Stomach (tissue), 9 donors: Measurements from ENCODE around the gene PLXNA2. TPM values are rescaled to one million over a fixed set of nuclear protein-coding genes. Genes with fewer than 3 reads are reported as not detected.
A peak's percentile ranks its signal among the peaks of the same experiment; 100 is the strongest.

ENCODE experiments used
- DNase-seq, 2 donors: peaks; one replicate each; pipeline versions ENCODE4 v3.0.0 to v3.0.0-alpha.2; 2013 to 2019
- H3K27ac ChIP-seq, 5 donors: fragments of 200-600 bp in 4 of 5; sonication (generic) in 4 of 5; one replicate each; pipeline ENCODE4 v1.5.1; 2013 to 2019; ENCODE audit warnings: mild to moderate bottlenecking in 1 of 5, moderate library complexity in 1 of 5
- H3K27me3 ChIP-seq, 3 donors: fragments of 200-600 bp; sonication (generic); one replicate each; pipeline ENCODE4 v1.5.1; 2017 to 2019; ENCODE audit warnings: mixed run types in 1 of 3
- H3K36me3 ChIP-seq, 4 donors: fragments of 200-600 bp; sonication (generic); 1 replicate in 3 of 4; 2 replicates in 1 of 4; pipeline ENCODE4 v1.5.1; 2016 to 2019
- H3K4me1 ChIP-seq, 4 donors: fragments of 200-600 bp; sonication (generic); one replicate each; pipeline ENCODE4 v1.5.1; 2016 to 2019
- H3K4me3 ChIP-seq, 4 donors: fragments of 200-600 bp; sonication (generic) in 3 of 4; one replicate each; pipeline ENCODE4 v1.5.1; 2016 to 2019; ENCODE audit warnings: mild to moderate bottlenecking in 1 of 4
- H3K9me3 ChIP-seq, 4 donors: fragments of 200-600 bp; sonication (generic); one replicate each; pipeline ENCODE4 v1.5.1; 2016 to 2019
- CTCF ChIP-seq, 7 experiments: fragments of 450-650 bp in 4 of 7; fragments of 200-600 bp in 3 of 7; sonication (generic) in 3 of 7; IDR thresholded peaks; one replicate each; pipeline ENCODE4 v1.5.1; 2016 to 2019; ENCODE audit warnings: antibody characterized with exemption in 7 of 7, control low read depth in 2 of 7, mild to moderate bottlenecking in 1 of 7
- EP300 ChIP-seq: sonication (generic); formaldehyde crosslinking; IDR thresholded peaks from one replicate; pipeline ENCODE4 v1.6.1; 2017; ENCODE audit warnings: antibody characterized with exemption
- POLR2A ChIP-seq, 4 donors: fragments of 450-650 bp; IDR thresholded peaks; one replicate each; pipeline ENCODE4 v1.6.1; 2016; ENCODE audit warnings: antibody characterized with exemption in 4 of 4, control low read depth in 2 of 4, mild to moderate bottlenecking in 1 of 4, moderate library complexity in 1 of 4
- POLR2AphosphoS5 ChIP-seq, 3 donors: sonication (generic); formaldehyde crosslinking; IDR thresholded peaks; one replicate each; pipeline ENCODE4 v1.6.1; 2016; ENCODE audit warnings: antibody characterized with exemption in 3 of 3
- WGBS, 5 donors: extraction: QIAGEN DNeasy Blood & Tissue Kit in 3 of 5; methylation state at CpG; one replicate each; pipeline versions ENCODE4 v1.1.5 to v1.1.7; 2013 to 2018; 5-methylcytosine and 5-hydroxymethylcytosine counted together
- intact Hi-C: fragments of 100-400 bp; cut with DNase I; formaldehyde crosslinking; loops from one replicate; pipeline ENCODE4 v1.15.1; 2023; ENCODE audit warnings: low total_unique reads
- polyA plus RNA-seq, 3 donors: library from polyadenylated mRNA; stranded (reverse); fragments of 200-250 nt; gene quantifications; one replicate each; pipeline ENCODE4 v1.2.3, GENCODE V29; 2013
- total RNA-seq, 5 donors: library from RNA; depleted of rRNA; stranded (reverse); fragments of >200 nt; gene quantifications; one replicate each; pipeline versions ENCODE4 v1.1.0 to v1.2.3, GENCODE V29; 2014 to 2016
- donor health status: healthy with polysubstance abuse.
- donor health status: Bipolar disorder and iron deficiency.
- donor health status: healthy.

PLXNA2 gene
- total and polyA plus RNA-seq, 8 donors, result 2.7 to 185 (median 28.7) TPM

GRCh38 chr1:208203848-208204609 lies 40.2 kb downstream of the PLXNA2 start:
- H3K4me3 ChIP-seq, result no peak overlapping the region
- TF ChIP-seq POLR2A (IDR thresholded peaks at IDR 0.05) (no peak), EP300 (no peak), POLR2AphosphoS5 (IDR thresholded peaks at IDR 0.05) (no peak), CTCF (IDR thresholded peaks at IDR 0.05) (no peak)
- WGBS, 5 donors, result 41 to 57% (median 49%) methylated on average over 7 of the region's 7 CpGs
- DNase-seq, result no peak
- peak overlapping the region; percentile 43 to 89 (median 83) for H3K27ac ChIP-seq
- no peaks in the 10 kb centered on the region for H3K9me3 ChIP-seq
- peaks cover 58 to 86% (median 80%) of the 10 kb centered on the region in 4 donors for H3K4me1 ChIP-seq
- peaks cover 0 to 22% (median 6%) of the 10 kb centered on the region in 4 donors for H3K36me3 ChIP-seq
- intact Hi-C loops, result no loop called here
- H3K27me3 ChIP-seq, result no peaks in the 10 kb centered on the region

- peak; percentile 81 to 84 for DNase-seq
- intact Hi-C loops, result no loop called here
- WGBS, 5 donors, result 23 to 34% (median 28%) methylated on average over 13 of the region's 13 CpGs
- TF ChIP-seq CTCF (IDR thresholded peaks at IDR 0.05) (no peak), POLR2AphosphoS5 (IDR thresholded peaks at IDR 0.05) (peak in 2 of 3 donors; percentile 59 to 85)
- peaks cover 0 to 15% (median 2%) of the 10 kb centered on the region in 4 donors for H3K36me3 ChIP-seq
- H3K4me3 ChIP-seq, result peak overlapping the region in 1 of 4 donors; percentile 2
- peak overlapping the region; percentile 80 to 89 (median 83) for H3K27ac ChIP-seq
- H3K9me3 ChIP-seq, result no peaks in the 10 kb centered on the region
- H3K27me3 ChIP-seq, result no peaks in the 10 kb centered on the region
- peaks cover 51 to 78% (median 73%) of the 10 kb centered on the region in 4 donors for H3K4me1 ChIP-seq
Observed at GRCh38 chr1:208203127-208203847, 40.9 kb downstream of the PLXNA2 start.

- peak overlapping the region; percentile 80 to 89 (median 83) for H3K27ac ChIP-seq
- TF ChIP-seq POLR2AphosphoS5 (IDR thresholded peaks at IDR 0.05), result no peak
- no peak for TF ChIP-seq EP300
- TF ChIP-seq POLR2A (IDR thresholded peaks at IDR 0.05), result no peak
- TF ChIP-seq CTCF (IDR thresholded peaks at IDR 0.05), result no peak
- no peak overlapping the region for H3K4me3 ChIP-seq
- no peaks in the 10 kb centered on the region for H3K9me3 ChIP-seq
- no peaks in the 10 kb centered on the region for H3K27me3 ChIP-seq
- H3K36me3 ChIP-seq, result peaks cover 0 to 12% (median 9%) of the 10 kb centered on the region in 4 donors
- H3K4me1 ChIP-seq, result peaks cover 44 to 70% (median 64%) of the 10 kb centered on the region in 4 donors
- intact Hi-C loops, result no loop called here
- DNase-seq, result no peak
- WGBS, 5 donors, result 40 to 68% (median 50%) methylated on average over 5 of the region's 5 CpGs
Observed at GRCh38 chr1:208202333-208202995, 41.7 kb downstream of the PLXNA2 start.

GRCh38 chr1:208201229-208201628 lies 43.0 kb downstream of the PLXNA2 start:
- Histone ChIP-seq H3K4me3 (no peak overlapping the region), H3K4me1 (peaks cover 37 to 58% (median 55%) of the 10 kb centered on the region in 4 donors), H3K9me3 (no peaks in the 10 kb centered on the region), H3K27me3 (no peaks in the 10 kb centered on the region), H3K36me3 (peaks cover 0 to 12% (median 6%) of the 10 kb centered on the region in 4 donors), H3K27ac (peak overlapping the region; percentile 78 to 89 (median 83))
- intact Hi-C loops, result no loop called here
- peak; percentile 71 to 88 for DNase-seq
- 13 to 18% (median 13%) methylated on average over 4 of the region's 4 CpGs for WGBS, 5 donors
- TF ChIP-seq POLR2AphosphoS5 (IDR thresholded peaks at IDR 0.05) (peak in 2 of 3 donors; percentile 65 to 80), EP300 (no peak)
